Urinary bladder (tissue), 4 donors: ENCODE data around the gene TNFRSF11A. TPM values are rescaled to one million over a fixed set of nuclear protein-coding genes. Genes with fewer than 3 reads are reported as not detected.

Source experiments
- DNase-seq: peaks from one replicate; pipeline ENCODE4 v3.0.0-alpha.2; 2015; ENCODE audit errors: extremely low spot score
- H3K27ac ChIP-seq: one replicate; pipeline ENCODE4 v1.5.1; 2013; ENCODE audit warnings: low read depth, mild to moderate bottlenecking, moderate library complexity
- H3K36me3 ChIP-seq: one replicate; pipeline ENCODE4 v1.6.1; 2013; ENCODE audit warnings: mild to moderate bottlenecking, moderate library complexity; ENCODE audit not compliant: insufficient read depth
- H3K4me1 ChIP-seq: one replicate; pipeline ENCODE4 v1.6.1; 2013; ENCODE audit warnings: mild to moderate bottlenecking, moderate library complexity; ENCODE audit not compliant: insufficient read depth
- H3K4me3 ChIP-seq: one replicate; pipeline ENCODE4 v1.5.1; 2013; ENCODE audit warnings: low read depth, low read length
- WGBS: extraction: QIAGEN DNeasy Blood & Tissue Kit; methylation state at CpG from one replicate; pipeline ENCODE4 v1.1.7; 2013; 5-methylcytosine and 5-hydroxymethylcytosine counted together
- polyA plus RNA-seq: library from polyadenylated mRNA; stranded (reverse); fragments of 200-250 nt; gene quantifications from one replicate; pipeline ENCODE4 v1.2.3, GENCODE V29; 2013
- total RNA-seq: library from RNA; depleted of rRNA; stranded (reverse); fragments of >200 nt; gene quantifications from one replicate; pipeline ENCODE4 v1.2.3, GENCODE V29; 2014
- donor health status: healthy with polysubstance abuse.
- donor health status: healthy.

TNFRSF11A gene
- total and polyA plus RNA-seq, 2 donors, result 1.6 to 11.1 TPM

- no peaks in the 10 kb centered on the region for H3K4me1 ChIP-seq
- H3K4me3 ChIP-seq, result no peak overlapping the region
- no peak overlapping the region for H3K27ac ChIP-seq
- WGBS, result 91% methylated on average over 6 of the region's 6 CpGs
- no peaks in the 10 kb centered on the region for H3K36me3 ChIP-seq
- DNase-seq, result no peak
Measured at GRCh38 chr18:62366992-62367391, 41.9 kb downstream of the TNFRSF11A start.

GRCh38 chr18:62368100-62368499 lies 43.0 kb downstream of the TNFRSF11A start:
- Histone ChIP-seq H3K4me1 (no peaks in the 10 kb centered on the region), H3K36me3 (no peaks in the 10 kb centered on the region), H3K27ac (no peak overlapping the region), H3K4me3 (no peak overlapping the region)
- no peak for DNase-seq
- WGBS, result 77% methylated on average over 2 of the region's 2 CpGs

- DNase-seq, result no peak
- WGBS, result 94% methylated on average over 9 of the region's 9 CpGs
- H3K4me1 ChIP-seq, result no peaks in the 10 kb centered on the region
Measured at GRCh38 chr18:62369129-62369644, 44.1 kb downstream of the TNFRSF11A start.

GRCh38 chr18:62370366-62370765 lies 45.3 kb downstream of the TNFRSF11A start:
- 51% methylated on average over 4 of the region's 4 CpGs for WGBS

More at GRCh38 chr18:62369129-62369644, 44.1 kb downstream of the TNFRSF11A start:
- peaks cover 2% of the 10 kb centered on the region for H3K36me3 ChIP-seq
- H3K27ac ChIP-seq, result no peak overlapping the region
- H3K4me3 ChIP-seq, result no peak overlapping the region

GRCh38 chr18:62371436-62371835 lies 46.3 kb downstream of the TNFRSF11A start:
- H3K36me3 ChIP-seq, result peaks cover 2% of the 10 kb centered on the region
- no peaks in the 10 kb centered on the region for H3K4me1 ChIP-seq
- 78% methylated on average over 10 of the region's 10 CpGs for WGBS
- H3K27ac ChIP-seq, result no peak overlapping the region
- H3K4me3 ChIP-seq, result no peak overlapping the region
- no peak for DNase-seq

More at GRCh38 chr18:62370366-62370765, 45.3 kb downstream of the TNFRSF11A start:
- Histone ChIP-seq H3K4me1 (no peaks in the 10 kb centered on the region), H3K4me3 (no peak overlapping the region), H3K27ac (no peak overlapping the region), H3K36me3 (peaks cover 2% of the 10 kb centered on the region)
- DNase-seq, result no peak

- 95% methylated on average over 5 of the region's 5 CpGs for WGBS
- no peak overlapping the region for H3K27ac ChIP-seq
- no peak for DNase-seq
- no peak overlapping the region for H3K4me3 ChIP-seq
- peaks cover 2% of the 10 kb centered on the region for H3K36me3 ChIP-seq
- no peaks in the 10 kb centered on the region for H3K4me1 ChIP-seq
Measured at GRCh38 chr18:62372156-62372555, 47.0 kb downstream of the TNFRSF11A start.

GRCh38 chr18:62372882-62373281 lies 47.8 kb downstream of the TNFRSF11A start:
- H3K4me1 ChIP-seq, result no peaks in the 10 kb centered on the region
- H3K4me3 ChIP-seq, result no peak overlapping the region
- WGBS, result 92% methylated on average over 4 of the region's 4 CpGs
- no peak overlapping the region for H3K27ac ChIP-seq
- no peak for DNase-seq
- H3K36me3 ChIP-seq, result peaks cover 2% of the 10 kb centered on the region

- H3K4me3 ChIP-seq, result no peak overlapping the region
- peaks cover 2% of the 10 kb centered on the region for H3K36me3 ChIP-seq
Measured at GRCh38 chr18:62374410-62374965, 49.4 kb downstream of the TNFRSF11A start.

GRCh38 chr18:62377131-62377807 lies 52.2 kb downstream of the TNFRSF11A start:
- Histone ChIP-seq H3K36me3 (peaks cover 2% of the 10 kb centered on the region), H3K4me1 (no peaks in the 10 kb centered on the region), H3K27ac (no peak overlapping the region), H3K4me3 (no peak overlapping the region)
- 69% methylated on average over 7 of the region's 7 CpGs for WGBS
- no peak for DNase-seq

More at GRCh38 chr18:62374410-62374965, 49.4 kb downstream of the TNFRSF11A start:
- no peak for DNase-seq
- 76% methylated on average over 1 of the region's 1 CpG for WGBS
- Histone ChIP-seq H3K27ac (no peak overlapping the region), H3K4me1 (no peaks in the 10 kb centered on the region)

GRCh38 chr18:62379051-62379450 lies 53.9 kb downstream of the TNFRSF11A start:
- Histone ChIP-seq H3K4me3 (no peak overlapping the region), H3K4me1 (no peaks in the 10 kb centered on the region), H3K27ac (no peak overlapping the region), H3K36me3 (no peaks in the 10 kb centered on the region)
- 87% methylated on average over 5 of the region's 5 CpGs for WGBS
- DNase-seq, result no peak

GRCh38 chr18:62381373-62381772 lies 56.3 kb downstream of the TNFRSF11A start:
- Histone ChIP-seq H3K36me3 (no peaks in the 10 kb centered on the region), H3K27ac (no peak overlapping the region), H3K4me3 (no peak overlapping the region), H3K4me1 (no peaks in the 10 kb centered on the region)
- 59% methylated on average over 5 of the region's 5 CpGs for WGBS
- no peak for DNase-seq

- no peak for DNase-seq
- H3K4me3 ChIP-seq, result no peak overlapping the region
- no peaks in the 10 kb centered on the region for H3K36me3 ChIP-seq
- no peaks in the 10 kb centered on the region for H3K4me1 ChIP-seq
- 16% methylated on average over 1 of the region's 1 CpG for whole genome bisulfite sequencing
- H3K27ac ChIP-seq, result no peak overlapping the region
Measured at GRCh38 chr18:62384068-62384467, 59.0 kb downstream of the TNFRSF11A start.

GRCh38 chr18:62384610-62385097 lies 59.5 kb downstream of the TNFRSF11A start:
- Histone ChIP-seq H3K27ac (no peak overlapping the region), H3K4me1 (no peaks in the 10 kb centered on the region), H3K4me3 (no peak overlapping the region), H3K36me3 (no peaks in the 10 kb centered on the region)
- no peak for DNase-seq
- WGBS, result 51% methylated on average over 46 of the region's 46 CpGs

- Histone ChIP-seq H3K4me3 (no peak overlapping the region), H3K36me3 (no peaks in the 10 kb centered on the region), H3K27ac (no peak overlapping the region), H3K4me1 (no peaks in the 10 kb centered on the region)
- WGBS, result 79% methylated on average over 5 of the region's 5 CpGs
- DNase-seq, result no peak
Measured at GRCh38 chr18:62386091-62386490, 61.0 kb downstream of the TNFRSF11A start.
